ENCODE data around the gene C10orf120. TPM values are rescaled to one million over a fixed set of nuclear protein-coding genes. Genes with fewer than 3 reads are reported as not detected.

C10orf120 gene
- total and polyA plus RNA-seq, 10 of the 15 experiments (the other 5 are each of a cell fraction or from before 2014, with no cell fraction given), result not detected

- H3K4me1 ChIP-seq (ENCODE audit: control insufficient read depth, insufficient read depth, low read length), result no peaks in the 10 kb centered on the region
- no peak overlapping the region for H3K4me3 ChIP-seq
- H3K27me3 ChIP-seq (replicated peaks in 1 of 2; ENCODE audit: control insufficient read depth in 2 of 2, insufficient read depth in 2 of 2, low read length in 1 of 2), result no peaks in the 10 kb centered on the region
- no peak for DNase-seq (ENCODE audit: low read depth, low spot score)
- no peak overlapping the region for H3K9ac ChIP-seq (ENCODE audit: control insufficient read depth, insufficient read depth, low read length)
- no peak for FAIRE-seq
- intact Hi-C loops (cut with micrococcal nuclease; ENCODE audit: unreplicated experiment), result no loop called here
- no peaks in the 10 kb centered on the region for H3K79me2 ChIP-seq (ENCODE audit: control insufficient read depth, insufficient read depth, low read length)
- no peak overlapping the region for H2AFZ ChIP-seq (ENCODE audit: control insufficient read depth, low read depth, low read length)
- H4K20me1 ChIP-seq (ENCODE audit: control insufficient read depth, insufficient read depth), result no peaks in the 10 kb centered on the region
- H3K9me3 ChIP-seq (replicated peaks; ENCODE audit: control insufficient read depth, insufficient read depth, low read length), result no peaks in the 10 kb centered on the region
- no TSS peak for BruUV-seq (replicated peaks)
- no peak for ATAC-seq
- ChIA-PET SMC1A (ENCODE audit: uncharacterized antibody, unreplicated experiment) (no interaction called here), POLR2A (no interaction called here), CTCF (interaction anchor here (1.0 kb wide), 1 partner anchor 11 kb away, joined by 3 read pairs; no protein-coding TSS in a partner anchor), RAD21 (ENCODE audit: unreplicated experiment) (no interaction called here)
- no peak overlapping the region for H3K27ac ChIP-seq (ENCODE audit: control insufficient read depth, insufficient read depth)
- no peak overlapping the region for H3K4me2 ChIP-seq (ENCODE audit: control insufficient read depth, insufficient read depth)
- H3K36me3 ChIP-seq (ENCODE audit: control insufficient read depth in 2 of 2, insufficient read depth in 2 of 2, low read length in 1 of 2), result no peaks in the 10 kb centered on the region
- 57% methylated on average over 2 of the region's 2 CpGs for WGBS (ENCODE audit: insufficient coverage, insufficient replicate concordance, low lambda C conversion rate, missing lambda C conversion rate)
- TF ChIP-seq SPI1 (IDR thresholded peaks at IDR 0.05; ENCODE audit: borderline replicate concordance, insufficient read depth, low read depth, low read length), result no peak
- in situ Hi-C loops (cut with MboI), result no loop called here
Measured at GRCh38 chr10:122738031-122738430, 38.4 kb upstream of the C10orf120 start.

GRCh38 chr10:122733931-122734665 lies 34.5 kb upstream of the C10orf120 start:
- H3K9me3 ChIP-seq (replicated peaks; ENCODE audit: control insufficient read depth, insufficient read depth, low read length), result no peaks in the 10 kb centered on the region
- no peaks in the 10 kb centered on the region for H3K79me2 ChIP-seq (ENCODE audit: control insufficient read depth, insufficient read depth, low read length)
- CTCF ChIA-PET, result interaction anchor here (1.0 kb wide), 1 partner anchor 14 kb away, joined by 3 read pairs; no protein-coding TSS in a partner anchor
- H3K9ac ChIP-seq (ENCODE audit: control insufficient read depth, insufficient read depth, low read length), result no peak overlapping the region
- intact Hi-C loops (cut with micrococcal nuclease; ENCODE audit: unreplicated experiment) (no loop called here), in situ Hi-C loops (cut with MboI) (no loop called here)
- H4K20me1 ChIP-seq (ENCODE audit: control insufficient read depth, insufficient read depth), result no peaks in the 10 kb centered on the region
- H3K4me2 ChIP-seq (ENCODE audit: control insufficient read depth, insufficient read depth), result no peak overlapping the region
- H2AFZ ChIP-seq (ENCODE audit: control insufficient read depth, low read depth, low read length), result no peak overlapping the region
- ATAC-seq, result no peak
- DNase-seq (ENCODE audit: low read depth, low spot score), result no peak
- FAIRE-seq, result no peak
- TF ChIP-seq YY1 (IDR thresholded peaks at IDR 0.05; ENCODE audit: low read depth, low read length) (no peak), POLR2AphosphoS5 (IDR thresholded peaks at IDR 0.05; ENCODE audit: low read length) (no peak), IRF5 (IDR thresholded peaks at IDR 0.05; ENCODE audit: borderline replicate concordance) (no peak), NFXL1 (IDR thresholded peaks at IDR 0.05; ENCODE audit: borderline replicate concordance) (no peak), ZBTB40 (IDR thresholded peaks at IDR 0.05; ENCODE audit: borderline replicate concordance) (no peak), STAT1 (conservative IDR thresholded peaks at IDR 0.05) (no peak), RUNX3 (IDR thresholded peaks at IDR 0.05; ENCODE audit: low read length) (no peak), SREBF2 (IDR thresholded peaks at IDR 0.05; ENCODE audit: low read length) (no peak), USF1 (IDR thresholded peaks at IDR 0.05; ENCODE audit: borderline replicate concordance, extremely low read length, insufficient read depth, low read depth, low read length) (no peak)
- H3K27ac ChIP-seq (ENCODE audit: control insufficient read depth, insufficient read depth), result no peak overlapping the region
- POLR2A ChIA-PET, result no interaction called here
- SMC1A ChIA-PET (ENCODE audit: uncharacterized antibody, unreplicated experiment), result no interaction called here
- 22% methylated on average over 13 of the region's 13 CpGs for WGBS (ENCODE audit: insufficient coverage, insufficient replicate concordance, low lambda C conversion rate, missing lambda C conversion rate)
- RAD21 ChIA-PET (ENCODE audit: unreplicated experiment), result no interaction called here
- no TSS peak for BruUV-seq (replicated peaks)
- no peaks in the 10 kb centered on the region for H3K36me3 ChIP-seq (ENCODE audit: control insufficient read depth in 2 of 2, insufficient read depth in 2 of 2, low read length in 1 of 2)
- peaks cover 2% of the 10 kb centered on the region in 2 experiments; a peak in 1 of 4 replicates for H3K27me3 ChIP-seq (replicated peaks in 1 of 2; ENCODE audit: control insufficient read depth in 2 of 2, insufficient read depth in 2 of 2, low read length in 1 of 2)
- no peak overlapping the region for H3K4me3 ChIP-seq
- no peaks in the 10 kb centered on the region for H3K4me1 ChIP-seq (ENCODE audit: control insufficient read depth, insufficient read depth, low read length)

Data from GM12878 (cell line).